B cell (primary cell): ENCODE results near the gene PPP2R2C. TPM values are rescaled to one million over a fixed set of nuclear protein-coding genes. Genes with fewer than 3 reads are reported as not detected.

ENCODE experiments used
- ATAC-seq: fragments of 200-7000 bp; cut with Tn5 transposase; one replicate; pipeline ENCODE4 v1.10.0; 2021; ENCODE audit warnings: low read depth, mild to moderate bottlenecking, moderate number of reproducible peaks, moderate library complexity
- CTCF ChIA-PET: fragments of 350-600 bp; sonication (Branson Sonifier 250); formaldehyde crosslinking; loops from one replicate; lab custom pipeline; 2021; ENCODE audit warnings: antibody characterized with exemption, inconsistent platforms; lab: Charles Lee
- POLR2A ChIA-PET: fragments of 350-600 bp; sonication (Branson Sonifier 250); formaldehyde crosslinking; loops from one replicate; lab custom pipeline; 2021; ENCODE audit warnings: antibody characterized with exemption; lab: Charles Lee
- DNase-seq: peaks from one replicate; pipeline ENCODE4 v3.0.0; 2013
- H2AFZ ChIP-seq: 2 replicates; pipeline ENCODE4 v1.6.1; 2012; ENCODE audit warnings: mild to moderate bottlenecking, low read depth, low read length; ENCODE audit not compliant: insufficient read depth, poor library complexity, severe bottlenecking
- H3K27ac ChIP-seq, 2 donors: 1 replicate in 1 of 2; 2 replicates in 1 of 2; pipeline ENCODE4 v1.5.1; 2012 to 2013; ENCODE audit warnings: low read length in 2 of 2, mild to moderate bottlenecking in 2 of 2, moderate library complexity in 1 of 2
- H3K27me3 ChIP-seq, 4 experiments: fragments of 200-600 bp in 1 of 4; sonication (generic) in 1 of 4; replicated peaks in 1 of 4; 1 replicate in 2 of 4; 2 replicates in 2 of 4; pipeline versions ENCODE4 v1.6.1 to v1.7.0; 2013 to 2016; ENCODE audit warnings: low read length in 3 of 4, mild to moderate bottlenecking in 2 of 4, mixed read lengths in 1 of 4, moderate library complexity in 1 of 4; ENCODE audit not compliant: insufficient read depth in 4 of 4, control insufficient read depth in 3 of 4; ENCODE audit errors: control extremely low read depth in 1 of 4
- H3K36me3 ChIP-seq, 2 experiments: replicated peaks in 1 of 2; 1 replicate in 1 of 2; 2 replicates in 1 of 2; pipeline versions ENCODE4 v1.6.1 to v1.7.1; 2013; ENCODE audit warnings: low read length in 1 of 2; ENCODE audit not compliant: insufficient read depth in 2 of 2, control insufficient read depth in 1 of 2; ENCODE audit errors: control extremely low read depth in 1 of 2, extremely low read depth in 1 of 2
- H3K4me1 ChIP-seq, 2 donors: fragments of 200-600 bp in 1 of 2; sonication (generic) in 1 of 2; 1 replicate in 1 of 2; 2 replicates in 1 of 2; pipeline versions ENCODE4 v1.5.1 to v1.6.1; 2013 to 2017; ENCODE audit warnings: low read length in 2 of 2; ENCODE audit not compliant: control insufficient read depth in 2 of 2, insufficient read depth in 2 of 2
- H3K4me2 ChIP-seq: replicated peaks from 2 replicates; pipeline ENCODE3; 2012; ENCODE audit warnings: mild to moderate bottlenecking, low read depth, low read length; ENCODE audit not compliant: poor library complexity, severe bottlenecking
- H3K4me3 ChIP-seq, 5 experiments: fragments of 200-600 bp in 1 of 5; sonication (generic) in 1 of 5; 1 replicate in 3 of 5; 2 replicates in 2 of 5; pipeline versions ENCODE4 v1.5.1 to v1.7.0; 2011 to 2016; ENCODE audit warnings: low read length in 4 of 5, mild to moderate bottlenecking in 4 of 5, low read depth in 2 of 5, control low read depth in 1 of 5, moderate library complexity in 1 of 5; ENCODE audit not compliant: insufficient read depth in 1 of 5; ENCODE audit errors: control extremely low read depth in 1 of 5, extremely low read depth in 1 of 5
- H3K79me2 ChIP-seq: fragments of 200-600 bp; sonication (generic); one replicate; pipeline ENCODE4 v1.6.0; 2016; ENCODE audit warnings: low read length; ENCODE audit not compliant: control insufficient read depth, insufficient read depth
- H3K9ac ChIP-seq: fragments of 200-600 bp; sonication (generic); 2 replicates; pipeline ENCODE4 v1.6.1; 2017; ENCODE audit warnings: mild to moderate bottlenecking, low read length, moderate library complexity
- H3K9me3 ChIP-seq, 3 donors: one replicate each; pipeline versions ENCODE4 v1.6.1 to v1.7.1; 2013; ENCODE audit warnings: low read length in 2 of 3; ENCODE audit not compliant: control insufficient read depth in 2 of 3, insufficient read depth in 1 of 3; ENCODE audit errors: control extremely low read depth in 1 of 3
- H4K20me1 ChIP-seq: 2 replicates; pipeline ENCODE4 v1.6.0; 2012; ENCODE audit warnings: mild to moderate bottlenecking, low read length; ENCODE audit not compliant: insufficient read depth, control insufficient read depth, poor library complexity, severe bottlenecking
- H3K27ac Mint-ChIP-seq: one replicate; pipeline ENCODE4 v1.8.0; 2021; ENCODE audit warnings: mixed read lengths
- H3K27me3 Mint-ChIP-seq: one replicate; pipeline ENCODE4 v1.8.0; 2021; ENCODE audit warnings: mixed read lengths
- H3K4me1 Mint-ChIP-seq: one replicate; pipeline ENCODE4 v1.8.0; 2021; ENCODE audit warnings: mixed read lengths
- H3K4me3 Mint-ChIP-seq: one replicate; pipeline ENCODE4 v1.8.0; 2021; ENCODE audit warnings: mixed read lengths
- H3K9me3 Mint-ChIP-seq: one replicate; pipeline ENCODE4 v1.8.0; 2022; ENCODE audit warnings: mixed read lengths; ENCODE audit not compliant: insufficient read depth
- EZH2 ChIP-seq: IDR thresholded peaks from 2 replicates; pipeline ENCODE4 v1.6.1; 2012; ENCODE audit warnings: borderline replicate concordance, low read depth, mild to moderate bottlenecking, moderate library complexity, low read length; ENCODE audit not compliant: insufficient read depth, poor library complexity, severe bottlenecking
- WGBS: methylation state at CpG from one replicate; pipeline ENCODE4 v1.1.5; 2013; ENCODE audit warnings: missing lambda C conversion rate; ENCODE audit not compliant: insufficient coverage; 5-methylcytosine and 5-hydroxymethylcytosine counted together
- intact Hi-C: fragments of 100-400 bp; cut with micrococcal nuclease; formaldehyde crosslinking; loops from one replicate; pipeline ENCODE4 v1.10.0; 2022
- polyA plus RNA-seq: library from polyadenylated mRNA; depleted of rRNA; stranded (reverse); fragments of >200 nt; gene quantifications from 2 replicates; pipeline ENCODE4 v1.2.3, GENCODE V29; 2012
- total RNA-seq, 2 donors: library from RNA; stranded (reverse); fragments of 120-200 nt in 1 of 2; gene quantifications; 1 replicate in 1 of 2; 2 replicates in 1 of 2; pipeline versions ENCODE4 v1.2.3 to v1.2.4, GENCODE V29; 2013 to 2022
- TF ChIP-seq, protein P1 (sequence below): fragments of 200-600 bp; IDR thresholded peaks from one replicate; pipeline ENCODE4 v1.8.0; 2022; ENCODE audit warnings: antibody characterized with exemption, mild to moderate bottlenecking

The PPP2R2C gene
- total and polyA plus RNA-seq, 2 donors (not counting 1 experiment from before 2014, with no cell fraction given), result not detected

DNA sequence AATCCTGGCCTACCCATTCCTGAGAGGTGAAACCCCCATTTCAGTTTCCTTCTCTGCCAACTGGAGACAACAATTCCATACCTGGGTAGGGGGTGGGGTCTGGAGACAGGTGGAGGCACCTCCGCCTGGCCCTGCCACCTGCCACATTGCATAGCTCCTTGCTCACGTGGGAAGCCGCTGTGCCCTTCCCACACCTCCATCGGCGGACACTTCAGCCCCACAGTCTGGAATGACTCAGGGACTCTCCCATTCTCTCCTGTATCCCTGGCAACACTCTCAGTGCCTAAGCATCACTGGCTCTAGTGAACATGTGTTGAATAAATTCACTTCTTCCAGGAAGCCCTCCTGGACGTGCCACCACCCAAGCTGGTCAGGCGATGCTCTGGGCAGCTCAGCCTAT lies 21.7 kb downstream of the PPP2R2C start:
- Histone ChIP-seq H2AFZ (no peak overlapping the region), H3K4me1 (no peaks in the 10 kb centered on the region), H3K79me2 (no peaks in the 10 kb centered on the region), H3K36me3 (no peaks in the 10 kb centered on the region), H3K9me3 (peaks cover 0 to 9% (median 0%) of the 10 kb centered on the region in 3 donors), H3K27me3 (peaks cover 0 to 3% (median 0%) of the 10 kb centered on the region in 4 experiments), H3K9ac (no peak overlapping the region), H3K4me2 (no peak overlapping the region), H4K20me1 (no peaks in the 10 kb centered on the region), H3K27ac (no peak overlapping the region), H3K4me3 (no peak overlapping the region)
- H3K4me1 Mint-ChIP-seq, result no peaks in the 10 kb centered on the region
- ChIA-PET CTCF (no interaction called here), POLR2A (no interaction called here)
- H3K4me3 Mint-ChIP-seq, result no peak overlapping the region
- WGBS, result 94% methylated on average over 7 of the region's 7 CpGs
- H3K27ac Mint-ChIP-seq, result no peak overlapping the region
- DNase-seq (no peak), ATAC-seq (no peak)
- no peaks in the 10 kb centered on the region for H3K9me3 Mint-ChIP-seq
- TF ChIP-seq EZH2, result no peak
- TF ChIP-seq, protein P1, sequence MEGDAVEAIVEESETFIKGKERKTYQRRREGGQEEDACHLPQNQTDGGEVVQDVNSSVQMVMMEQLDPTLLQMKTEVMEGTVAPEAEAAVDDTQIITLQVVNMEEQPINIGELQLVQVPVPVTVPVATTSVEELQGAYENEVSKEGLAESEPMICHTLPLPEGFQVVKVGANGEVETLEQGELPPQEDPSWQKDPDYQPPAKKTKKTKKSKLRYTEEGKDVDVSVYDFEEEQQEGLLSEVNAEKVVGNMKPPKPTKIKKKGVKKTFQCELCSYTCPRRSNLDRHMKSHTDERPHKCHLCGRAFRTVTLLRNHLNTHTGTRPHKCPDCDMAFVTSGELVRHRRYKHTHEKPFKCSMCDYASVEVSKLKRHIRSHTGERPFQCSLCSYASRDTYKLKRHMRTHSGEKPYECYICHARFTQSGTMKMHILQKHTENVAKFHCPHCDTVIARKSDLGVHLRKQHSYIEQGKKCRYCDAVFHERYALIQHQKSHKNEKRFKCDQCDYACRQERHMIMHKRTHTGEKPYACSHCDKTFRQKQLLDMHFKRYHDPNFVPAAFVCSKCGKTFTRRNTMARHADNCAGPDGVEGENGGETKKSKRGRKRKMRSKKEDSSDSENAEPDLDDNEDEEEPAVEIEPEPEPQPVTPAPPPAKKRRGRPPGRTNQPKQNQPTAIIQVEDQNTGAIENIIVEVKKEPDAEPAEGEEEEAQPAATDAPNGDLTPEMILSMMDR, result no peak
- intact Hi-C loops, result no loop called here
- peaks cover 9% of the 10 kb centered on the region for H3K27me3 Mint-ChIP-seq

DNA sequence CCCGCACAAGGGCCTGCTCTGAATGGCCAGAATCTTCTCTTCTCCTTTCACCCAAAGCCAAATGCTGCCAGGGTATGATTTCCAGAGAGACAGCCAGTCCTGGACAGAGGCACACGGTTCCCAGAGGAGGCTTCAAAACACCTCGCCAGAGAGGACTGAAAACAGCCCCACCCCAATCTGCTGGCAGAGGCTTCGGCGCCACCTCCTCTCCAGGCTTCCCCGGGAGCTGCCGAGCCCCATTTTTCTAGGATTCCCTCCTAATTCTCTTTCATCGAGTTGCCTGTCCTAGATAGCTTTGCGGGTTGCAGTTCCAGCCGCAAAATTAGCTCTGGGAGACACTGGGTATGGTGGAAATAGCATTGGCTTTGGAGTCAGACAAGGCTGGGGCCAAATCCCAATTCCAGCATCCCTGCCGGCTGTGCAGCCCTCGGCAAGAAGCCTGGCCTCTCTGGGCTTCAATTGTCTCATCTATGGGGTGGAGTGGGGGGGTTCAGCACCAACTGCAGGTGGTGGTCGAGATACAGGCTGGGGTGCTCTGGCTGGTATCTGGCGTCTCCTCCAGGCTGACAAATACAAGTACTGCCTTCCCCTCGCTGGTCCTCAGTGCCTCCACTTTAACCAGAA lies 22.6 kb downstream of the PPP2R2C start:
- CTCF ChIA-PET, result no interaction called here

More for the DNA sequence above, 22.6 kb downstream of the PPP2R2C start:
- Mint-ChIP-seq H3K9me3 (no peaks in the 10 kb centered on the region), H3K4me1 (no peaks in the 10 kb centered on the region), H3K27me3 (peaks cover 13% of the 10 kb centered on the region), H3K27ac (no peak overlapping the region), H3K4me3 (no peak overlapping the region)
- Histone ChIP-seq H3K27ac (no peak overlapping the region), H3K36me3 (no peaks in the 10 kb centered on the region), H3K9ac (no peak overlapping the region), H3K27me3 (peaks cover 0 to 3% (median 0%) of the 10 kb centered on the region in 4 experiments), H2AFZ (no peak overlapping the region), H3K4me3 (no peak overlapping the region), H3K79me2 (no peaks in the 10 kb centered on the region), H4K20me1 (no peaks in the 10 kb centered on the region), H3K4me2 (no peak overlapping the region), H3K4me1 (no peaks in the 10 kb centered on the region), H3K9me3 (peaks cover 0 to 6% (median 0%) of the 10 kb centered on the region in 3 donors)
- POLR2A ChIA-PET, result interaction anchor here (0.6 kb wide), 1 partner anchor 125 kb away, joined by 4 read pairs; the partner anchor contains the start of gene MAN2B2
- ATAC-seq, result no peak
- WGBS, result 88% methylated on average over 12 of the region's 15 CpGs
- intact Hi-C loops, result no loop called here
- TF ChIP-seq, protein P1, result no peak
- TF ChIP-seq EZH2, result no peak
- no peak for DNase-seq
